PC-3 (cell line): ENCODE data around the gene CRTC3.

Experiments used
- CTCF ChIP-seq: fragments of 300-600 bp; sonication (generic); conservative IDR thresholded peaks from 2 replicates; pipeline ENCODE4 v1.5.1; 2017; ENCODE audit warnings: antibody characterized with exemption, low read depth, mild to moderate bottlenecking, low read length
- EZH2 ChIP-seq: fragments of 300-600 bp; sonication (generic); IDR thresholded peaks from one replicate; pipeline ENCODE4 v1.6.1; 2017; ENCODE audit warnings: antibody characterized with exemption, mild to moderate bottlenecking, low read length; ENCODE audit not compliant: unreplicated experiment
- EZH2phosphoT487 ChIP-seq: fragments of 300-600 bp; sonication (generic); IDR thresholded peaks from 2 replicates; pipeline ENCODE4 v1.6.1; 2018; ENCODE audit warnings: mild to moderate bottlenecking, antibody characterized with exemption, low read length, borderline replicate concordance

GRCh38 chr15:90597577-90597976 is 67.9 kb downstream of the CRTC3 start:
- TF ChIP-seq CTCF (no peak), EZH2 (no peak), EZH2phosphoT487 (no peak)
